Ovary (tissue), 9 donors: Measurements from ENCODE around the gene MAP2K4. TPM values are rescaled to one million over a fixed set of nuclear protein-coding genes. Genes with fewer than 3 reads are reported as not detected.

ENCODE experiments used
- DNase-seq, 5 donors: peaks; one replicate each; pipeline ENCODE4 v3.0.0-alpha.2; 2019 to 2020
- H3K27ac ChIP-seq, 2 donors: fragments of 200-600 bp; one replicate each; pipeline versions ENCODE4 v1.5.1 to v1.8.0; 2019 to 2022
- H3K27me3 ChIP-seq: fragments of 200-600 bp; one replicate; pipeline ENCODE4 v1.8.0; 2022
- H3K36me3 ChIP-seq: fragments of 200-600 bp; sonication (generic); one replicate; pipeline ENCODE4 v1.5.1; 2019
- H3K4me1 ChIP-seq: one replicate; pipeline ENCODE4 v1.8.1; 2013; ENCODE audit warnings: mild to moderate bottlenecking, moderate library complexity; ENCODE audit not compliant: insufficient read depth
- H3K4me3 ChIP-seq: fragments of 200-600 bp; sonication (generic); one replicate; pipeline ENCODE4 v1.5.1; 2017
- H3K9me3 ChIP-seq, 2 donors: fragments of 200-600 bp in 1 of 2; sonication (generic) in 1 of 2; one replicate each; pipeline versions ENCODE4 v1.5.1 to v1.8.1; 2013 to 2019; ENCODE audit warnings: mild to moderate bottlenecking in 1 of 2, moderate library complexity in 1 of 2
- EP300 ChIP-seq: sonication (generic); formaldehyde crosslinking; IDR thresholded peaks from one replicate; pipeline ENCODE4 v1.6.1; 2017; ENCODE audit warnings: antibody characterized with exemption
- POLR2A ChIP-seq: fragments of 450-650 bp; IDR thresholded peaks from one replicate; pipeline ENCODE4 v1.6.1; 2017; ENCODE audit warnings: antibody characterized with exemption, mild to moderate bottlenecking, moderate library complexity
- WGBS, 3 donors: extraction: QIAGEN DNeasy Blood & Tissue Kit in 1 of 3; methylation state at CpG; one replicate each; pipeline versions ENCODE4 v1.1.5 to v1.1.7; 2013 to 2017; 5-methylcytosine and 5-hydroxymethylcytosine counted together
- intact Hi-C, 4 donors: fragments of 100-400 bp; cut with DNase I; formaldehyde crosslinking; loops; one replicate each; pipeline versions ENCODE4 v1.11.0 to v1.15.1; 2022 to 2023
- polyA plus RNA-seq, 2 donors: library from polyadenylated mRNA; stranded (reverse); fragments of 200-250 nt in 1 of 2; fragments of 350-450 nt in 1 of 2; fragmentation: Illumina TruSeq in 1 of 2; extraction: RNeasy Lipid Tissue Mini Kit (QIAGEN cat#74804) in 1 of 2; gene quantifications; one replicate each; pipeline ENCODE4 v1.2.3, GENCODE V29; 2013 to 2014
- total RNA-seq, 7 donors: library from RNA; depleted of rRNA in 2 of 7; stranded (reverse); fragments of >200 nt in 2 of 7; fragmentation: NEBNext Ultra II Directional in 3 of 7; extraction: Animal tissue kit (Norgen Biotek cat#: 25700) in 3 of 7; gene quantifications; one replicate each; pipeline versions ENCODE4 v1.1.0 to v1.2.4, GENCODE V29; 2016 to 2023
- TF ChIP-seq, protein P1 (sequence below), 3 donors: fragments of 450-650 bp in 2 of 3; fragments of 200-600 bp in 1 of 3; IDR thresholded peaks; one replicate each; pipeline versions ENCODE4 v1.5.1 to v1.8.0; 2016 to 2022; ENCODE audit warnings: antibody characterized with exemption in 3 of 3, mild to moderate bottlenecking in 1 of 3
- donor health status: DM: no; HTN: no; CAD: no; lungs with moderate emphysema.
- donor health status: DM: no; HTN: no; CAD: no.
- donor health status: Bipolar disorder and iron deficiency.
- donor health status: DM: yes; HTN: yes; CAD: no.
- donor health status: DM: no; HTN: no; CAD: no.
- donor health status: DM: yes; HTN: yes; CAD: no.

The MAP2K4 gene
- total and polyA plus RNA-seq, 9 donors: 12.1 to 66.8 (median 42.4) TPM

DNA sequence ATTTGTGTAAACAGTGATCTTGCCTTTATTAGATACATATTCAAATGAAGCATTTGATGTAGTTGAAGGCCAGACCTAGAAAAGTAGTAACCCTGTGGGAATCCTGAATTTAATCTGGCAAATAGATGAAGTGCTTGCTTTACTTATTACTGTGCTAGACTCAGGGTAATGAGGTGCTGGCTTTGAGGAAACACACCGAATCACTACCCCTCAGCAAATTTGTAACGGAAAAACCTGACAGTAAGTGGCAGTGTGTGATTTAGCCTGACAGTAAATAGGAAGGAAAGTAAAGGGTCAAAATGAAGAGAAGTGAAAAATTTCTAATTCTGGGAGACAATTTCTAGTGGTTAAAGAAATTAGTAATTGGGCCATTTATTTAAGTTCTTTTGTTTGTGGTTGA, 90.2 kb downstream of the MAP2K4 start:
- TF ChIP-seq EP300 (no peak), POLR2A (no peak)
- TF ChIP-seq, protein P1, sequence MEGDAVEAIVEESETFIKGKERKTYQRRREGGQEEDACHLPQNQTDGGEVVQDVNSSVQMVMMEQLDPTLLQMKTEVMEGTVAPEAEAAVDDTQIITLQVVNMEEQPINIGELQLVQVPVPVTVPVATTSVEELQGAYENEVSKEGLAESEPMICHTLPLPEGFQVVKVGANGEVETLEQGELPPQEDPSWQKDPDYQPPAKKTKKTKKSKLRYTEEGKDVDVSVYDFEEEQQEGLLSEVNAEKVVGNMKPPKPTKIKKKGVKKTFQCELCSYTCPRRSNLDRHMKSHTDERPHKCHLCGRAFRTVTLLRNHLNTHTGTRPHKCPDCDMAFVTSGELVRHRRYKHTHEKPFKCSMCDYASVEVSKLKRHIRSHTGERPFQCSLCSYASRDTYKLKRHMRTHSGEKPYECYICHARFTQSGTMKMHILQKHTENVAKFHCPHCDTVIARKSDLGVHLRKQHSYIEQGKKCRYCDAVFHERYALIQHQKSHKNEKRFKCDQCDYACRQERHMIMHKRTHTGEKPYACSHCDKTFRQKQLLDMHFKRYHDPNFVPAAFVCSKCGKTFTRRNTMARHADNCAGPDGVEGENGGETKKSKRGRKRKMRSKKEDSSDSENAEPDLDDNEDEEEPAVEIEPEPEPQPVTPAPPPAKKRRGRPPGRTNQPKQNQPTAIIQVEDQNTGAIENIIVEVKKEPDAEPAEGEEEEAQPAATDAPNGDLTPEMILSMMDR (IDR thresholded peaks at IDR 0.05): no peak
- intact Hi-C loops: no loop called here
- Histone ChIP-seq H3K27me3 (no peaks in the 10 kb centered on the region), H3K4me3 (no peak overlapping the region), H3K4me1 (no peaks in the 10 kb centered on the region), H3K36me3 (no peaks in the 10 kb centered on the region), H3K27ac (no peak overlapping the region), H3K9me3 (no peaks in the 10 kb centered on the region)
- no peak for DNase-seq
- 96 to 98% (median 97%) methylated on average over 2 of the region's 2 CpGs for WGBS, 3 donors

DNA sequence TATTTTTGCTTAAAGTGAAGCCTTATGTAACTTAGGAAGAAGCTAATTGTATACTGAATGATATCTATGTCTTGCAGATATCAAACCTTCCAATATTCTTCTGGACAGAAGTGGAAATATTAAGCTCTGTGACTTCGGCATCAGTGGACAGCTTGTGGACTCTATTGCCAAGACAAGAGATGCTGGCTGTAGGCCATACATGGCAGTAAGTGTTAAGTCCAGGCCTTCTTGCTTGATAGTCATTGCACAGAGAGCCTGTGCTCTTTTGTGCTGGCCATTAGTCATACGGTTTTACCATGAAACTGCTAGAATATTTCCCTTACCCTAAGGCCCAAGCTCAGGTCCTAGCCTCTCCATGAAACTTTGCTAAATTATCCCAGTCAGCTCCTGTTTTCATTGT, 92.5 kb downstream of the MAP2K4 start:
- 85 to 93% (median 92%) methylated on average over 2 of the region's 2 CpGs for WGBS, 3 donors
- intact Hi-C loops: no loop called here
- Histone ChIP-seq H3K27ac (no peak overlapping the region), H3K27me3 (no peaks in the 10 kb centered on the region), H3K4me3 (no peak overlapping the region), H3K36me3 (no peaks in the 10 kb centered on the region), H3K9me3 (no peaks in the 10 kb centered on the region), H3K4me1 (no peaks in the 10 kb centered on the region)
- TF ChIP-seq POLR2A: no peak
- no peak for TF ChIP-seq EP300
- TF ChIP-seq, protein P1 (IDR thresholded peaks at IDR 0.05): no peak
- no peak for DNase-seq

DNA sequence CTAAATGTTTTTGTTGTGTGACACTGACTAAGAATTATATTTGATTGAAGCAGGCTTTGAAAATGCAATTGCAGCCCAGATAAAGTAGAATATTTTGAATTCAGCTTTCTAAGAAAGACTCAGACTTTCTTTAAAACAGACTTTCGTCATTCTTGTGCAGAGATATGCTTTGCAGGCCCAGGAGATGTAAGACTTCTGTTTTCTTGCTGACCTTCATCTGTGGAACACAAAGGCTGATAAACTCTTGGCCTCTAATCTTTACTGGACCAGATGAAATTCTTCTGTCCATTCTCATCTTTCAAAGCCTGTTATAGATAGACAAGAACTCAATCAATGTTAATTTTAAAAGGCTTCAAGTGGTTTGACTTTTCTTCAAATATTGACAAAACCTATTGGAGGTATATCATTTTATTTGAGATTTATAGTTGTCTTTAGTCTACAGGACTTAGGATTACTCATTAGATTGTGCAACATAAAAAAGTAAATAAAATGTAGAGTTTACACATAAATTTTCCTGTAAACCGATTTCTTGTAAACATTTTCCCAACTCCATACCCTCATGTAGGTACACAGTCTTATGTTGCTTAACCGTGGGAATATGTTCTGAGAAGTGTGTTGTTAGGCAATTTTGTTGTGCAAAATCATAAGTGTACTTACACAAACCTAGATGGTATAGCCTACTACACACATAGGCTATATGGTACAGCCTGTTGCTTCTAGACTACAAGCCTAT, 94.2 kb downstream of the MAP2K4 start:
- DNase-seq: no peak
- Histone ChIP-seq H3K27ac (no peak overlapping the region), H3K27me3 (no peaks in the 10 kb centered on the region), H3K36me3 (no peaks in the 10 kb centered on the region), H3K9me3 (no peaks in the 10 kb centered on the region), H3K4me3 (no peak overlapping the region), H3K4me1 (no peaks in the 10 kb centered on the region)
- intact Hi-C loops: no loop called here
- WGBS, 3 donors: 75 to 92% (median 82%) methylated on average over 3 of the region's 3 CpGs
- no peak for TF ChIP-seq EP300
- TF ChIP-seq, protein P1 (IDR thresholded peaks at IDR 0.05): no peak
- no peak for TF ChIP-seq POLR2A

DNA sequence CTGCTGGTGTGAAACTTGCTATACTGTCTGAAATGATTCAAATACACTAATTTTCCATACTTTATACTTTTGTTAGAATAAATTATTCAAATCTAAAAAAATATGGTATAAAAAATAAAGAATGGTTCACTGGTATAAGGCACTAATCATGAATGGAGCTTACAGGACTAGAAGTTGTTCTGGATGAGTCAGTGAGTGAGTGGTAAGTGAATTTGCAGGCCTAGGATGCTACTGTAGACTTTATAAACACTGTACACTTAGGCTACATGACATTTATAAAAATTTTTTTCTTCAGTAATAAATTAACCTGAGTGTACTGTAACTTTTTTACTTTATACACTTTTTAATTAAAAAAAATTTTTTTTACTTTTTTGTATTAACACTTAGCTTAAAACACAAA, 95.5 kb downstream of the MAP2K4 start:
- Histone ChIP-seq H3K27me3 (no peaks in the 10 kb centered on the region), H3K36me3 (no peaks in the 10 kb centered on the region), H3K4me1 (no peaks in the 10 kb centered on the region), H3K27ac (no peak overlapping the region), H3K4me3 (no peak overlapping the region), H3K9me3 (no peaks in the 10 kb centered on the region)
- intact Hi-C loops: no loop called here
- TF ChIP-seq EP300 (no peak), POLR2A (no peak)
- TF ChIP-seq, protein P1 (IDR thresholded peaks at IDR 0.05): no peak
- DNase-seq: no peak
